Heart left ventricle (tissue), 13 donors: Measurements from ENCODE around the gene GP5.

Source experiments
- POLR2A ChIP-seq, 2 donors: fragments of 450-650 bp; IDR thresholded peaks; one replicate each; pipeline ENCODE4 v1.6.1; 2017; ENCODE audit warnings: antibody characterized with exemption in 2 of 2, mild to moderate bottlenecking in 2 of 2, moderate library complexity in 2 of 2
- TF ChIP-seq, protein P1 (sequence below), 12 donors: fragments of 200-600 bp; sonication (generic) in 4 of 12; IDR thresholded peaks; one replicate each; pipeline versions ENCODE4 v1.5.0 to v1.8.0; 2018 to 2022; ENCODE audit warnings: antibody characterized with exemption in 12 of 12, mild to moderate bottlenecking in 5 of 12
- donor health status: ischemic (EF 13 %, LVEDD 7.1; RV severe dilation, severe dysfunction).
- donor health status: DM: no; HTN: yes; CAD: no.
- donor health status: DM: no; HTN: no; CAD: no.
- donor health status: ischemic (EF 25% LVEDD 6.9; RV normal size, moderate dysfunction).
- donor health status: ischemic (EF 25% LVEDD 5.7; RV mildly dilated, moderate dysfunction).
- donor health status: ischemic (EF 35%, LVEDD 5.7; RV mildly dilated, moderate dysfunction).
- donor health status: nonischemic (EF 11% LVEDD 7.7; RV severe dilation, severe dysfunction).
- donor health status: DM: yes; HTN: yes; CAD: no.
- donor health status: PGD.
- donor health status: ischemic (EF 29% LVEDD 5.4; RV normal size, mild dysfunction).
- donor health status: nonischemic (EF 23%, LVEDD 6.1; RV moderate dilation, normal function).

- TF ChIP-seq, protein P1, sequence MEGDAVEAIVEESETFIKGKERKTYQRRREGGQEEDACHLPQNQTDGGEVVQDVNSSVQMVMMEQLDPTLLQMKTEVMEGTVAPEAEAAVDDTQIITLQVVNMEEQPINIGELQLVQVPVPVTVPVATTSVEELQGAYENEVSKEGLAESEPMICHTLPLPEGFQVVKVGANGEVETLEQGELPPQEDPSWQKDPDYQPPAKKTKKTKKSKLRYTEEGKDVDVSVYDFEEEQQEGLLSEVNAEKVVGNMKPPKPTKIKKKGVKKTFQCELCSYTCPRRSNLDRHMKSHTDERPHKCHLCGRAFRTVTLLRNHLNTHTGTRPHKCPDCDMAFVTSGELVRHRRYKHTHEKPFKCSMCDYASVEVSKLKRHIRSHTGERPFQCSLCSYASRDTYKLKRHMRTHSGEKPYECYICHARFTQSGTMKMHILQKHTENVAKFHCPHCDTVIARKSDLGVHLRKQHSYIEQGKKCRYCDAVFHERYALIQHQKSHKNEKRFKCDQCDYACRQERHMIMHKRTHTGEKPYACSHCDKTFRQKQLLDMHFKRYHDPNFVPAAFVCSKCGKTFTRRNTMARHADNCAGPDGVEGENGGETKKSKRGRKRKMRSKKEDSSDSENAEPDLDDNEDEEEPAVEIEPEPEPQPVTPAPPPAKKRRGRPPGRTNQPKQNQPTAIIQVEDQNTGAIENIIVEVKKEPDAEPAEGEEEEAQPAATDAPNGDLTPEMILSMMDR (IDR thresholded peaks at IDR 0.05) = no peak
- no peak for TF ChIP-seq POLR2A (IDR thresholded peaks at IDR 0.05)
Measured at GRCh38 chr3:194364652-194365434, 34.2 kb downstream of the GP5 start.
